HFFc6 (cell line): Measurements from ENCODE around the gene MXI1. TPM values are rescaled to one million over a fixed set of nuclear protein-coding genes. Genes with fewer than 3 reads are reported as not detected.

Source experiments
- DNase-seq: peaks from one replicate; pipeline ENCODE4 v3.0.0-alpha.2; 2018
- H3K27ac Mint-ChIP-seq: 2 replicates; pipeline ENCODE4 v1.8.0; 2020; ENCODE audit warnings: mild to moderate bottlenecking, mixed read lengths
- H3K27me3 Mint-ChIP-seq: 2 replicates; pipeline ENCODE4 v1.8.0; 2021; ENCODE audit warnings: mild to moderate bottlenecking, moderate library complexity, mixed read lengths; ENCODE audit not compliant: insufficient read depth
- H3K36me3 Mint-ChIP-seq: 2 replicates; pipeline ENCODE4 v1.8.0; 2021; ENCODE audit warnings: low read depth, mixed read lengths
- H3K4me1 Mint-ChIP-seq: 2 replicates; pipeline ENCODE4 v1.8.0; 2020; ENCODE audit warnings: low read depth, mixed read lengths
- H3K4me3 Mint-ChIP-seq: 2 replicates; pipeline ENCODE4 v1.8.0; 2020; ENCODE audit warnings: mild to moderate bottlenecking, moderate library complexity, mixed read lengths
- H3K9me3 Mint-ChIP-seq: 2 replicates; pipeline ENCODE4 v1.8.0; 2020; ENCODE audit warnings: mild to moderate bottlenecking, mixed read lengths
- CTCF ChIP-seq: fragments of 200-600 bp; sonication (generic); IDR thresholded peaks from 2 replicates; pipeline ENCODE4 v1.5.0; 2021; ENCODE audit warnings: antibody characterized with exemption, mild to moderate bottlenecking
- total RNA-seq, 6 experiments: library from RNA; stranded (reverse); fragmentation: NEBNext Ultra II Directional; extraction: Animal tissue kit (Norgen Biotek cat#: 25700); gene quantifications; 2 replicates in 1 of 6; 3 replicates in 5 of 6; pipeline ENCODE4 v1.2.3, GENCODE V29; 2021

MXI1 gene
- total RNA-seq, 6 experiments from 2014 or later = 5.2 to 11.2 (median 6.2) TPM

DNA sequence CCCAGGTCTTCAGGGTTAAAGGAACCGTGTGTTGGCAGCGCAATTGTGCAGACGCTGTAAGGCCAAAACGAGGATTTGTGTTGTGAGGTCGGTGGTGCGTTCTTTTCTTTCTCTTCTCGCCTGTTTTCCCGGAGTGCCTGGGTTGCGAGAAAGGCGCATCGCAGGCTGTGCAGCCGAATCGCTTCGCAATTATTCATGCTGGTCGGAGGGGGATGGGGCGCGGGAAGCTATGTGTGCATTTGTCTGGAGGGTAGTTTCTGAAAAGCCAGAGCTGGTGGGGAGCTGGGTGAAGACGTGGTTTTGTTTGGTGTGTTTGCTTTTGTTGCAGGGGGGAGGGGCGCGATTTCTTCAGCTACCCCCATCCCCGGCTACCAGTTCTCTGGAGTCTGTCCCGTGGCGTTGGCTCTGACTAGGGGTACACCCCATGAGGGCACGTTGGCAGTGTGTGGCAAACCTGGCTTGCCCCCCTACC is 2.1 kb downstream of the MXI1 start:
- H3K4me1 Mint-ChIP-seq = peaks cover 35% of the 10 kb centered on the region
- H3K27me3 Mint-ChIP-seq = peaks cover 9% of the 10 kb centered on the region; the same call in 1 of the 2 replicates
- no peaks in the 10 kb centered on the region for H3K36me3 Mint-ChIP-seq
- no peak for TF ChIP-seq CTCF
- H3K27ac Mint-ChIP-seq = peak overlapping the region; percentile 83
- H3K9me3 Mint-ChIP-seq = no peaks in the 10 kb centered on the region
- peak overlapping the region; percentile 95 for H3K4me3 Mint-ChIP-seq
- peak; percentile 54 for DNase-seq

GRCh38 chr10:110209926-110210673 is 2.7 kb downstream of the MXI1 start:
- Mint-ChIP-seq H3K36me3 (no peaks in the 10 kb centered on the region), H3K4me1 (peaks cover 35% of the 10 kb centered on the region), H3K4me3 (peak overlapping the region; percentile 95), H3K27me3 (peaks cover 9% of the 10 kb centered on the region; the same call in 1 of the 2 replicates), H3K27ac (peak overlapping the region; percentile 83), H3K9me3 (no peaks in the 10 kb centered on the region)
- DNase-seq = peak; percentile 28
- no peak for TF ChIP-seq CTCF

DNA sequence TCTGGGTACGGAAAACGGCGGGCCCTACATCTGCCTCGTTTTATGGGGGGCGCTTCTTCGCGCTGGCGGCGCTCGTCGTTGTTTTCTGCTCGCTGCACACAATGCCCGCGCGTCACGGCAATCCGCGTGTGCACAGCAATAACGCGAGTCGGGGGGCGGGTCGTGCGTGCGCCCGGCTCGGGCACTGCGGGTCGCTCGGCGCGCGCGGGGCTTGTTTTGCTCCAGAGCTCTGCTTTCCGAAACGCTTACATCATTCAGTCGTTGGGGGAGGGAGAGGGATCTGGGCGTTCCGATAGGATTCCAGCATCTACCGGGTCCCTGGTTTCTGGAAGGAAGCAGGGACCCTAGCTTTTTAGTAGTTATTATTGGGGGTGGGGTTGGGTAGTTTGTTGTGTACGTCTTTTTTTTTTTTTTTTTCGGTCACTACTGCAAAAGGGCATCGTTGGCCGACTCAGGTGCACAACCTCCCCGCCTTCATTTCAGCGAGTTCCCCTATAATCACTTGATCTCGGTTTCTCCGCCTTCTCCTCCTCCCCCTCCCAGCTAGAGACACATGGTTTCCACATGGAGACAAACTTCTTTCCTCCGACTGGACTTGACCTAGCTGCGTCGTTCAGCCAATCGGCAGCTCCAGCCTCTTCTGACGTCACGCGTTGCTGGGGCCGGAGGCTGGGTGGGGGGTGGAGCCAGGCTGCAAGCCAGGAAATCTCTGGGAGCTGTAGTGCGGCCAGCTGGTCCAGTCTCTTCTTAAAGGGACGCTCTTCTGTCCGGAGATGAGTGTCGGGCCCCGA is 3.5 kb downstream of the MXI1 start:
- peak; percentile 98 for DNase-seq
- Mint-ChIP-seq H3K36me3 (no peaks in the 10 kb centered on the region), H3K4me3 (peak overlapping the region; percentile 93), H3K9me3 (no peaks in the 10 kb centered on the region), H3K27me3 (peaks cover 16% of the 10 kb centered on the region; the same call in 1 of the 2 replicates), H3K4me1 (peaks cover 35% of the 10 kb centered on the region), H3K27ac (peak overlapping the region; percentile 78)
- no peak for TF ChIP-seq CTCF

- Mint-ChIP-seq H3K27ac (peak overlapping the region; percentile 78), H3K27me3 (peaks cover 18% of the 10 kb centered on the region; the same call in 1 of the 2 replicates), H3K9me3 (no peaks in the 10 kb centered on the region), H3K36me3 (no peaks in the 10 kb centered on the region), H3K4me1 (peaks cover 35% of the 10 kb centered on the region), H3K4me3 (peak overlapping the region; percentile 93)
- peak; percentile 24 for DNase-seq
- no peak for TF ChIP-seq CTCF
These were observed 4.0 kb downstream of the MXI1 start for GRCh38 chr10:110211465-110211843.

GRCh38 chr10:110212119-110213006 is 5.0 kb downstream of the MXI1 start:
- Mint-ChIP-seq H3K27me3 (peaks cover 18% of the 10 kb centered on the region; the same call in 1 of the 2 replicates), H3K9me3 (no peaks in the 10 kb centered on the region), H3K27ac (no peak overlapping the region), H3K4me1 (peaks cover 32% of the 10 kb centered on the region), H3K36me3 (no peaks in the 10 kb centered on the region), H3K4me3 (no peak overlapping the region)
- no peak for DNase-seq
- TF ChIP-seq CTCF = no peak
